Activated CD4-positive, alpha-beta T cell treated with anti-CD3 and anti-CD28 coated beads for 4 hours (primary cell): ENCODE measurements around the gene CHTF18.

Experiments used
- DNase-seq, 2 donors: peaks; one replicate each; pipeline ENCODE4 v3.0.0-alpha.2; 2020

The CHTF18 gene

GRCh38 chr16:794853-795466, 6.5 kb downstream of the CHTF18 start:
- no peak for DNase-seq

- DNase-seq: no peak
Observed at GRCh38 chr16:795580-796229, 7.3 kb downstream of the CHTF18 start.

- no peak for DNase-seq
Observed at GRCh38 chr16:796296-797119, 8.1 kb downstream of the CHTF18 start.

- no peak for DNase-seq
Observed at GRCh38 chr16:797120-797420, 8.7 kb downstream of the CHTF18 start.

- DNase-seq: no peak
Observed at GRCh38 chr16:797686-798085, 9.3 kb downstream of the CHTF18 start.

GRCh38 chr16:798666-799065, 10.2 kb downstream of the CHTF18 start:
- no peak for DNase-seq

- DNase-seq: no peak
Observed at GRCh38 chr16:799111-799947, 10.9 kb downstream of the CHTF18 start.

- no peak for DNase-seq
Observed at GRCh38 chr16:799948-800833, 11.8 kb downstream of the CHTF18 start, which contains the start of gene GNG13. TSS of gene GNG13 (minus strand) at chr16:800734. CDS start at chr16:799077, 1,657 bp downstream.

GRCh38 chr16:800834-801511, 12.6 kb downstream of the CHTF18 start:
- DNase-seq: no peak

GRCh38 chr16:801584-802363, 13.4 kb downstream of the CHTF18 start:
- no peak for DNase-seq

GRCh38 chr16:802461-802860, 14.0 kb downstream of the CHTF18 start:
- no peak for DNase-seq

- DNase-seq: no peak
Observed at GRCh38 chr16:802914-803753, 14.7 kb downstream of the CHTF18 start.

GRCh38 chr16:803754-804080, 15.3 kb downstream of the CHTF18 start:
- DNase-seq: no peak

- DNase-seq: no peak
Observed at GRCh38 chr16:804193-805048, 16.0 kb downstream of the CHTF18 start.

- no peak for DNase-seq
Observed at GRCh38 chr16:805474-805873, 17.1 kb downstream of the CHTF18 start.

GRCh38 chr16:807347-808084, 19.1 kb downstream of the CHTF18 start:
- DNase-seq: peak; percentile 81 to 83

- no peak for DNase-seq
Observed at GRCh38 chr16:808085-808386, 19.6 kb downstream of the CHTF18 start.

GRCh38 chr16:813204-813915, 24.9 kb downstream of the CHTF18 start:
- peak; percentile 50 to 56 for DNase-seq
